Hematopoietic multipotent progenitor cell treated with erythropoietin and hydrocortisone succinate and interleukin-3 and kit ligand, for 8 days (in vitro differentiated cells): ENCODE results near the gene ADCY2.
A peak's percentile ranks its signal among the peaks of the same experiment; 100 is the strongest.

Experiments used
- DNase-seq: peaks from one replicate; pipeline ENCODE4 v3.0.0-alpha.2; 2015

ADCY2 gene

DNA sequence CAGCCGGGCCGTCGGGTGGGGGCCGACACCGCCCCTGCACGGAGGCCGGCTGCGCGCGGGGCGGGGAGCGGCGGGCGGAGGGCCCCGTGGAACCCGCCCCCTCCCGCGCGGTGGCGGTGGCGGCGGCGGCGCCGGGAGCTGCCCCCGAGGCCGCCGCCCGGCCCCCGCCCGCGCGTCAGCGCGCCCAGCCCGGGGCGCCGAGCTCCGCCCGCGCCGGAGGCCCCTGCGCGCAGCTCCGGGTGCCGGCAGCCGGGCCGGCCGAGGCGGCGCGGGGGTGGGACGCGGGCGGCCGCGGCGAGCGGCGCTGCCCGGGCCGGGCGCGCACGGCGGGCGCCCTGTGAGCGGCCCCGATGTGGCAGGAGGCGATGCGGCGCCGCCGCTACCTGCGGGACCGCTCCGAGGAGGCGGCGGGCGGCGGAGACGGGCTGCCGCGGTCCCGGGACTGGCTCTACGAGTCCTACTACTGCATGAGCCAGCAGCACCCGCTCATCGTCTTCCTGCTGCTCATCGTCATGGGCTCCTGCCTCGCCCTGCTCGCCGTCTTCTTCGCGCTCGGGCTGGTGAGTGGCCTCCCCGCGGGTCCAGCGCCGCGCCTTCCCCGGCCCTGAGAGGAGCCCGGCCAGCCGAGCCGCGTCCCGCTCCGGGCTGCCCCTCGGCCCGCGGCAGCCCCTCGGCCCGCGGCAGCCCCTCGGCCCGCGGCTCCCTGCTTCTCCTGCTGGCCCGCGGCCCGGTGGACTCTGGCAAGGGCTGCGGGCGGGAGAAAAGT is at the start of gene ADCY2:
Gene ADCY2 (plus strand): TSS at position 192 of the 766 bp plus-strand sequence. CDS start 159 bp downstream, at position 351.
- DNase-seq, result no peak

DNA sequence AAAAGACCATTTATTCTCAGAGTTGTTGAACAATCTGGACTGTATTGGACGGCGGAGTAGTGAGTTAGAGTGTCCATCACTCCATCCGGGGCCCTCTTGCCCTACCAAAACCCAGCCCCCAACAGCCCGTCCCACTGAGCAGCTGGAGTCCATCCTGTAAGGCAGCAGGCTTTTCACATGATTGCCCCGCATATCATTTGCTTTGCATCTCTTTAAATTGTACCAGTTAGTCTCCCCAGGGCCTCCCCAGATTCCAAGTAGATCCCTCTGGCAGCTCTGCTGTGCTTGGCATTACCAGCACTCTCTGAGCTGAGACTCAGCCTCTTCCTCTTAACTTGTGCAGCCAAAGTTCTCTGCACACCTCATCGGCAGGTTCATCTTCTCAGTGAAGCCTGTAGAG is 48.6 kb upstream of the ADCY2 start:
- DNase-seq, result no peak

DNA sequence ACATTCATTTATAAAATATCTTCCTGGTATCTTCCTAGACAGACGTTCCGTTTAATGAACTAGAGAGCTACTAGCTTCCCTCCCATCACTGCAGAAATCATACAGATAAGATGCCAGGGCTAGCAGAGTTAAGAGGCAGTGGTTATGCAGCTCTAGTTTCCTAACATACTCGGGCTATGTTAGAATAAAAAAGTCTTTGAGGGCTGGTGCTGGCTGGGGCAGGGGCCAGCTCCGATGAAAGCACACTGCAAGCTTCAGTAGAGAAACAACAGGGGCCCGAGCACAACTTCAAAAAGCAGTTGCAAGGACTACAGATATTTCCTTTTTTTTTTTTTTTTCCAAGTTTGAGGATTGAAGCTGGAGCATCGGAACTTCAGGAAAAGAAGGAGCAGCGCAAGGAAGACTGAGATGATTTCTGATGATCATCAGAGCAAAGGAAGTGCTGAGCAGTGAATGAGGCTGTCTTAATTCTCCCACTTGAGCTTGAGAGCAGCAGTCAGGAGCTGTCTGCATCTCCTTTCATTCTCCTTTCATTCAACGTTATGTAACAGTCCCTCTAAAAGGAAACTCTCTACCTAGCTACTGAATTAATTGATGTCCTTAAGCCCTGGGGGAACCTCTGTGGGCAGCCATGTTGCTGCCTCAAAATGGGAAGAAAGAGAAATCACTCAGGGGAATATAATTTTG is 47.6 kb upstream of the ADCY2 start:
- DNase-seq, result no peak

DNA sequence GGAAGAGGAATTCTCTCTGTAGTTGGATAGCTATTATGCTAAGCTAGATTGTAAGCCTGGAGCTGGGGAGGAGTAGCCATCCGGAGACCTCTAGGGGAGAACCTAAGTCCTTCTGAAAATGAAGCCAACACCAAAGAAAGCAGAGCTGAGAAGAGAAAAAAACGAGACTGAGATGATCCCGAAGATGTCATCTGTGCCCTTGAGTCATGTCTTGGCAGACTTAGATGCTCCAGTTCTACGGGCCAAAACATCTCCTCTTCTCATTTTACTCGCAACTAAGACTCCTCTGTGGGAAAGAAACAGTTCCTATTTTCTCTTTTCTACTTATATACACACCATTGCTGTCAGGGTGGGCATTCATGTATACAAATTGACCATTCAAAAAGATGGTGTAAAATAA is 34.3 kb upstream of the ADCY2 start:
- no peak for DNase-seq

DNA sequence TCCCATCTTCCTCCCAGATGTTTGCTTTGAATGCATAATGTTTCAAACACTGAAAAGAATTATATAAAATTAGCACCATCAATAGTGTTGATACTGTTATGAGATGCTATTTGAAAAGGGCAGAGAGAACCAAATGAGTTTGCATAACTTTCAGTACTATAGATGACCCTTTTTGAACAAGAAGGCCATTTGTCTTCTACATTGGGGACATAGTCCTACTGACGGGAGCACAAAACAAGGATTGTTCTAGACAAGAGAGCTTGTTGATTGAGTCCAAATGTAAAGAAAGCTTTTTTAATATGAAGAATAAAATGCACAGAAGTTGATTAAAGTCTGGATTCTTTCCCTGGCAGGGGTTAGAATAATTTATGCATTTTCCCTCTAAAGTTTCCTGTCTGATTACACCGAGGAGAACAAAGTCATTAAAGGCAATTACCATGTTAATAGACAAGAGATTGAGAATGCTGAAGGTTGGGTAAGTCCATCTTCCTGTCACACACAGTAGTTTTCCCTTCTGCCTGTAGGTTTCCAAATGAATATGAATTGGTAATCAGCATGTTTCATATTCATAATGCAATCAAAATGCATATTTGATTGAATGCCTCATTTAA is 32.8 kb upstream of the ADCY2 start:
- DNase-seq, result no peak

DNA sequence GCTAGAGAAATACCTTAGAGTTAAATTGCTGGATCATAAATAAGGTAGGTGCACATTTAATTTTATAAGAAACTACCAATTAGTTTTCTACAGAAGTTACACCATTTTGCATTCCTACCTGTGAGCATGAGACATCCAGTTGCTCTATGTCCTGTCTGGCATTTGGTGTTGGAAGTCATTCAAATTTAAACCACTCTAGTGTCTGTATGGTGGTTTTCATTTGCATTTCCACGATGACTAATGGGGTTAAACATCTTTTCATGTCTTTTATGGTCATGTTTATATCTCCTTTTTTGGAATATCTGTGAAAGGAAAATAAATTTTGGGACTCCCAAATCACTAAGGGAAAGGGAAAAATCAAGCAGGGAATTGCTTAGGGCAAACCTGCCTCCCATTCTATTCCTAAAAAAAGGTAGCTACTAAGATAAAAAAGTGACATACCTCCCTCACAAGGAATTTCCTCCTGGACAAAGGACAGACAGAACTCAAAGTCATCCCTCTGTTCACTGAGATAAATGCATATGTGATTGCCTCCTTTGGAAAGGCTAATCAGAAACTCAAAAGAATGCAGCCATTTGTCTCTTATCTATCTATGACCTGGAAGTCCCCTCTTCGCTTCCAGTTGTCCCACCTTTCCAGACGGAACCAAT is 31.6 kb upstream of the ADCY2 start:
- DNase-seq, result no peak

DNA sequence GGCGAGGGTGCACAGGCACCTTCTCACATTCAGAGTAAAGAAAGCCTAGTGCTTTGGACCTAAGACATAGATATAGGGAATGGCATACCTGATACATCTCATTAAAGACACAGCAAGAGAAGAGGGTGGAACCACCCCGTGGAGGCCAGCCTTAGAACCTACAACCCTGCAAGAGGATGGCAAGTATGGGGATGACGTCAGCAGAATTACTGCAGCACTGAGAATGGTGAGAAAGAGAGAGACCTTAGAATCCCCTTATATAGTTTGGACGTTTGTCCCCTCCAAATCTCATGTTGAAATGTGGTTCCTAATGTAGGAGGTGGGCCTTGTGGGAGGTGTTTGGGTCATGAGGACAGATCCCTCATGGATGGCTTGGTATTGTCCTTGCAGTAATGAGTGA is 28.2 kb upstream of the ADCY2 start:
- DNase-seq, result no peak

DNA sequence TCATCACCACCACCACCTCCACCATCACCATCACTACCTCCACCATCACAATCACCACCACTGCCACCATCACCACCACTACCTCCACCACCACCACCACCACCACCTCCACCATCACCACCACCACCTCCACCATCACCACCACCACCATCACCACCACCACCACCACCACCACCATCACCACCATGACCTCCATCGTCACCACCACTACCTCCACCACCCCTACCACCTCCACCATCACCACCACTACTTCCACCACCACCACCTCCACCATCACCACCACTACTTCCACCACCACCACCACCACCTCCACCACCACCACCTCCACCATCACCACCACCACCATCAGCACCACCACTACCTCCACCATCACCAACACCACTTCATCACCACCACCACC is 23.5 kb upstream of the ADCY2 start:
- DNase-seq, result no peak

DNA sequence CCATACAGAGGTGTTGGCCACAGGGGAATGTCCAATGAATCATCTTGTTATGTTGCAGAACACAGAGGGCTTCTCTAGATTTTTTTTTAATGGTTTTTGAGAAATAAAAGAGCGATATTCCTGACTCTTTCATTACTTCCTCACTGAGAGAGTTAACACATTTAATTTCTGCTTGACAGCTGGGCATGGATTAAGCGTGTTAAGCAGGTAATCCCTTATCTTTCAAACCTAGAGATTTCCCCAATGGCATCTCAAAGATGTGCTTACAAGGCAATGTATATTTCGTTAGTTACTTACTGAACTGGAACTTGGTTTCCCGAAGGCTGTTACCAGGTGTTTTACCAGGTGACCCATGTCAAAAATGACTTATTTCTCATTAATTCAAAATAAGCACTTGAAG is 21.8 kb upstream of the ADCY2 start:
- DNase-seq, result no peak

- DNase-seq, result no peak
Measured at GRCh38 chr5:7375457-7375856, 20.5 kb upstream of the ADCY2 start.

DNA sequence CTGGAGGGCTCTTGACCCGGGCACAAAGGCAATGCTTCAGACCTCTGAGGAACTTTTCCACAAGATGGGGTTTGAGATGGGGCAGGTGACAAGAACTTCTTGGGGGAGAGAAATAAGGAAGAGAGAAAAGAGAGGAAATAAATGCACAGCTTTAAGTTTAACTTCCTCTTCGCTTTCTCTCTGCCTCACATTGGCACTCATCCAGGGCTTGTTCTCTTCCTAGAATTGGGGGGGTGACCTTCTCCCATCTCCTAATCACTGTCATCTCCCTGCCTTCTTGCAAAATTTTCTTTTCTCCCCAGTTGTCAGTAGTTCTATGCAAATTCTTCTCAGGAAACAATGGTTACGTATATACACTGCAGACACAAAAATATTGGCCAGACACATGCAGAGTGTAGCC is 19.1 kb upstream of the ADCY2 start:
- no peak for DNase-seq

DNA sequence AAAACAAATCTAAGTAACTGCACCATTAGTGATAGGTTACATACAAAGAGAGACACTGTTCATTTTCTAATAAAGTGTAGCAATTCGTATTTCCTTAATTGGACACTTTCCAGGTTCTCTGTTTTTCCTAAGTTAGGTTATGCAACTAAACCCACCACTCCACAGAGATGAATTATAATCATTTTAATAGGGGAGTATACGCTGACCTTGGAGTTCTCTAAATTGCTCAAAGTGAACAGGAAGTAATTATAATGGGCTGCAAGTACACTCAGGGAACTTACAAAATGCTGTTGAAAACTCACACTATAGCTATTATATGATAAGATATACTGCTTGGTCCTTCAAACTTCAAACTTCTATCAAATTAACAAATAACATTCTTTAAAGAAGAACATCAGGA is 18.2 kb upstream of the ADCY2 start:
- no peak for DNase-seq

GRCh38 chr5:7382588-7382987 is 13.3 kb upstream of the ADCY2 start:
- DNase-seq, result no peak

DNA sequence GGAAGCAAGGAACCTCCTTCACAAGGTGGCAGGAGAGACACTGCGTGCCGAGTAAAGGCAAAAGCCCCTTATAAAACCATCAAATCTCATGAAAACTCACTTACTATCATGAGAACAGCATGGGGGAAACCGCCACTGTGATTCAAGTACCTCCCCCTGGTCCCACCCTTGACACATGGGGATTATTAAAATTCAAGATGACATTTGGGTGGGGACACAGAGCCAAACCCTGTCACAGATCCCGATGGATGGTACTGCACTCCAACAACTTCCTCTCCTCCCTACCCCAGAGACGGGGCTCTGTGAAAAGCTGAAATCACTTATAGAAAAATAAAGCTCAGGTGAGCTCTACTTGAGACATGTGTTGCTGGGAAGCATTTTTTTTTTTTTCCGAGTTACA is 10.3 kb upstream of the ADCY2 start:
- DNase-seq, result no peak

DNA sequence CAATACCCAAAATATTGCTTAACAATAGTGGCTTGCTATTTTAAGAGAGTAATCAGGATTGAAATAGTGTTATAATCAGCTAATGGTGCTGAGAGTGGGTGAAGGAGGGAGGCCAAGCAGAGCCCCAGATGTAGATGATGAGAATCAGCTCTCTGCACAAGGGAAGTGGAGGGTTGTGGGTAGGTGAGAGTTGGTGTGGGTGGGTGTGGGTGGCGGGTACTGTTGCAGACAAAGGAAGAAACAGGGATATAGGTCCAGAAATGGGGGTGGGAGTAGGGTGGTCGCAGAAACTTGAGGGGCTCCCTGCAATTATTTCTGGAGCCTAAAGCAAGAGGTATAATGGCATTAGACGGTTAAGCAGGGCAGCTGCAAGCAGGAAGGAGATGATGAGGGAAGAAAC is 7.4 kb upstream of the ADCY2 start:
- no peak for DNase-seq

GRCh38 chr5:7391215-7391614 is 4.7 kb upstream of the ADCY2 start:
- DNase-seq, result no peak

GRCh38 chr5:7391814-7392692 is 3.9 kb upstream of the ADCY2 start:
- DNase-seq, result peak; percentile 12

DNA sequence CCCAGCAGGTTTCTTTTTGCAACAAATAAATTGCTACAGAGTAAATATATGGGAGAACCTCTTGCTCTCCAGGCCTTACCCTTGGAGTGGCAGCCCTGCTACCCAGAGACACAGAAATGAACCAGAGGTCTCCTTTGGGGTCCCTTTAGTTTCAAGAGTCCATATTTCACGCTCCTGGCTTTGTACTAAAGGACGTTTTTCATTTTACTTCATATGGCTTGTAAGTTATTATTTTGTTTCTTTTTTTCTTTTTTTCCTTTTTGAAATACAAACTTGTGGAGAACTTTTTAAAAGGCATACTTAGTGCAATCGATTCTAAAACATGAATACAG is 3.3 kb upstream of the ADCY2 start:
- no peak for DNase-seq

DNA sequence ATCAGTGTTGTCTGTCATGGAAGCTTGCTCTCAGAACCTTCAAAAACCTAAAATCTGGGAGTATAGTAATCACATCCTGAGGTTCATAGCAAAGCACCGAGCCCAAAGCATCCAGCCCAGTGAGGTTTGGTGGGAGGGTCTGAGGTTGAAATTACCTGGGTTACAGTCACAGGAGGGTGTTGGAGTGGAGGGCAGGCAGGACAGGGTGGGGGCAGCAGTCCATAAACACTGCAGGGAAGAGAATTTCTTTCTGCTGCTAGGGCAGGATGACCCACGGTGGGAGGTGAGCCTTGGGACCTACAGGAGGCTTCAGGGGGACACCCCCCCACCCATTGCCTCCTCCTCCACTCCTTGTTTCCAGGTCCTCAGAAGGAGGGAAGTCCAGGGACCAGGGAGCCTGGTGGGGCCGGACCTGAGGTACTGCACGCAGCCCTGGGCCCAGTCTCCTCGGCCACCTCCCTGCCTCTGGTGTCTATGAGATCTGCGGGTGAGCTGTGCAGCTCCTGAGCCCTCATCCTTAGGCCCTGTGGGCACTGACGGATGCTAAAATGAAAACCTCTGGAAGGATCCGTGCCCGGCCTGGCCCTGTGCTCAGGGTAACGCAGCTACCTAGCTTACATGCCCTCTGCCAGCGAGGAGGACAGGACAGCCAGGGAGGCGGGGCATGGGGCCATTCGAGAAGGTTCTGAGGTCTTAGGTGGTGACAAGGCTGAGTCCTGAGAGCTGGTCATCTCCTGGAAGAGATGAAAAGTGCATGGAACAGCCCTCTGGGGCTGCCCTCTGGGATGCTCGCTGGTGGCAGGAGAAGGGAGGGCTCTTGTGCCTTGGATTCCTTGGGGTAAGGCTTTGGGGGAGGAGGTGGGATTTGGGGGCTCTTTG is 1.8 kb upstream of the ADCY2 start:
- DNase-seq, result no peak

- DNase-seq, result no peak
Measured at GRCh38 chr5:7394889-7395431, 978 bp upstream of the ADCY2 start.

GRCh38 chr5:7395432-7395946 is 449 bp upstream of the ADCY2 start:
- no peak for DNase-seq
